Measurements from ENCODE around the gene ITPRIP.

The ITPRIP gene

GRCh38 chr10:104325436-104326435 is 12.5 kb downstream of the ITPRIP start:
- no peak for DNase-seq (ENCODE audit: low read depth in 2 of 2)

DNA sequence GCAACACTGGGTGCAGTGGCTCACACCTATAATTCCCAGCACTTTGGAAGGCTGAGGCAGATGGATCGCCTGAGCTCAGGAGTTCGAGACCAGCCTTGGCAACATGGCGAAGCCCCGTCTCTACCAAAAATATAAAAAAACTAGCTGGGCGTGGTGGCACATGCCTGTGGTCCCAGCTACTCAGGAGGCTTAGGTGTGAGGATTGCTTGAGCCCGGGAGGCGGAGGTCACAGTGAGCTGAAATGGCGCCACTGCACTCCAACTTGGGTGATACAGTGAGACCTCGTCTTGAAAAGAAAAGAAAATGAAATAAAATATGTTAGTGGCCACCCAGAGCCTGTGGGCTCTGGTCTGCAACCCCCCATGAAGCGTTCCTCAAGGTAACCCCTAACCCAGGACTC is 13.3 kb downstream of the ITPRIP start:
- no peak for DNase-seq (ENCODE audit: low read depth in 2 of 2)

DNA sequence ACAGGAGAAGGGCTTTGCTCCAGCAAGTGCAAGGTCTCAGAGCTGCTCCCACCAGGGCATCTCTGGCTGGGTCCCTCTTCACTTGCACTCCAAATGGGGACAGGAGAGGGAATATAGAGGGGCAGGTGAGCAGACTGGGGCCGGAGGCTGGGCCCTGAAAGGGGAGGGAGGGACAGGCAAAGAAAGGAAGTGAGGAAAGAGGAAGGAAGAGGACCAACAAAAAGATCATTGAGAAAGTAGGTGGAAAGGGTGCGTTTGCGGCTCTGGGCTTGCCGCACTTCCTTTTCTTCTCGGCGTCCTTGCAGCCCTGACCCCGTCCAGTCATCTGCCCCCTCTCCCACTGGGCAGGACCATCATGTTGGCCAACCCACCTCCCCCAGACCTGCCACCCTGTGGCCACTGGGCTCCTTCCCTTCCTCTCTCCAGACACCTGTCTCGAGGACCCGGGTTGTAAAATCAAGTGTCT is 14.0 kb downstream of the ITPRIP start:
- DNase-seq (ENCODE audit: low read depth in 2 of 2): no peak

DNA sequence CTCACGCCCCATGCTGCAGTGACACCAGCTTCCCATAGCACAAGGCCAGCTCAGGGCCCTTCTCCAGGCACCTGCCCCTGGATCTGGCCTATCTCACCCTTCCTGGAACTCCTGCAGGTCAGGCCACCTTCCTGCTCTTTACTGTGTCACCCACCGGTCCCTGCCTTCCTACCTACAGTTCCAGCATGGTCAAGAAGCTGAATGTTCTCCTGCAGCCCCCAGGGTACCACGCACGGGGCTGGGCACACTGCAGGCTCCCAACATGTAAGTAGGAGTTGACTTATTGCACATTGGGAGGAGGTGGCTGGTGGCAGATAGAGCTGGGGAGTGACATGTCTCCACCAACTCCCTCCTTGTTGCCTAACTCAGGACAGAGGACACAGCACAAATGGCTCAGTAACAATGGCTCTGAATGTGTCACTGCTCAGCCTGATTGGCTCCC is 14.5 kb downstream of the ITPRIP start:
- DNase-seq (ENCODE audit: low read depth in 2 of 2): no peak

DNA sequence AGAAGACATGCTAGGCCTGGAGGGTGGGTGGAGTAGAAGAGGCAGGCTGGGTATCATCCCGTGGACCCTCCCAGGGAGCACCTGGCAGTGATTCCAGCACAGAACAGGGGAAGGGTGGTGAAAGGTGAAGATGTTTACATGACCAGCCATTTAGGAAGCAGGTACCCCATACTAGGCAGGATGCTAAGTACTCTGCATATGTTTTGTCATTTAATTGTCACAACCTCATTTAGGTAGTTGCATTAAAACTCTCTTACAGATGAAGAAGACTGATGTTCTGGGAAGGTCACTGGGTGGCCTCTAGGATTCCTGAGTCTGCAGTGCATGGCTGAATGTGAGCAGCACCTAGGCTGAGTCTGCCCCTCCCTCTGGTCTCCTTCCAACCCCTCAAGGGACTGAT is 15.2 kb downstream of the ITPRIP start:
- no peak for DNase-seq (ENCODE audit: low read depth in 2 of 2)

- DNase-seq (ENCODE audit: low read depth in 2 of 2): no peak
Measured at GRCh38 chr10:104322416-104322782, 15.9 kb downstream of the ITPRIP start.

- DNase-seq (ENCODE audit: low read depth in 2 of 2): no peak
Measured at GRCh38 chr10:104321725-104322415, 16.4 kb downstream of the ITPRIP start.

- no peak for DNase-seq (ENCODE audit: low read depth in 2 of 2)
Measured at GRCh38 chr10:104321226-104321625, 17.0 kb downstream of the ITPRIP start.

- DNase-seq (ENCODE audit: low read depth in 2 of 2): no peak
Measured at GRCh38 chr10:104318810-104319741, 19.2 kb downstream of the ITPRIP start.

- no peak for DNase-seq (ENCODE audit: low read depth in 2 of 2)
Measured at GRCh38 chr10:104318326-104318725, 19.9 kb downstream of the ITPRIP start.

- DNase-seq (ENCODE audit: low read depth in 2 of 2): no peak
Measured at GRCh38 chr10:104317726-104318299, 20.5 kb downstream of the ITPRIP start.

DNA sequence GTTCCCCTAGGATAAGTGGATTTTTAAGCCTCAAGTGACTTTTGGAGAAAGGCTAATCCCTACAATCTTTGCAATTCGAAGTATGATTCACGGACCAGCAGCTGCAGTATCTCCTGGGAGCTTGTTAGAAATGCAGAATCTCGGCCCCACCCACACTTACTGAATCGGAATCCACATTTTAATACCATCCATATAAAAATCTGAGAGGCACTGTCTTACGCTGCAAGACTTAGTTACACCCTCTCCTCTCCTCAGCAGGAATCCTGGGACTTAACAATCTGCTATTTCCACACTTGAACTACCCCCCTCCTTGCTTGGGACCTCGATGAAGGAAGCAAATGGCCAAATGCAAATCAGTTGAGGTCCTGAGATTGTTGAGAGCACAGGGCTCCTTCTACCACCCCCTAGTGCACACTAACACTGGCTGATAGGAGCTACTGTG is 21.0 kb downstream of the ITPRIP start:
- DNase-seq (ENCODE audit: low read depth in 2 of 2): no peak

DNA sequence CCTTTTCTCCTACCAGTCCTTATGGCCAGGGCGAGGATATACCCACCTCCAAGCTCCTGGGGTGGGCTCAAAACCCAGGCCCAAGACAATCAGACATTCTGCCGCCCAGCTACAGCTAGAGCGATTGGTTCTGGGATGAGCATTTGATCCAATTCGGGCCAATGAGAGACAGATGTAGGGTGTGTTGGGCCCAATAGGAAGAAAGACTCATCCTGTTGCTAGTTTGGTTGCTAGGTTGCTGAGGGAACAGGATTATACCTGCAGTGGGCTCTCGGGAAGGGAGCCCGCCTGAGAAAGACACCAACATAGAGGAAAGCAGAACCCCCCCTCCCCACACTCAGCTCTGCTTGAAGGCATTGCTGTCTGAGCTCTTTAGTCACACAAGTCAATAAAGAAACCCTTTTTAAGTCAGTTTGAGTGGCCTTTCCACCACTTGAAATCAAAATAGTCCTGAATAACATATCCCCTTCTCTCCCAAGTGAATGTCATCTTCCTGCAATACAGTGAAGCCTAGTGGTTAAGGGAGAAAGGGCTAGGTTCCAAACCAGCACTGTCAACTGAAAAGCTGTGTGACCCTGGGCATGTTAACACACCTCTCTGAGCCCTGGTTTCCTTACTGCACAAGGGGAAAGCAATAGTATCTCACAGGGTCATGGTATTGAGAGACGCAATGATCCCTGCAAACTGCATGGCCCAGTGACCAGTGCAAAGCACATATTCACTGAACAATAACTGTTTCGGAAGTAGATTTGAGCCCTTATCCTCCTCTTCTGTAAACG is 21.8 kb downstream of the ITPRIP start:
- no peak for DNase-seq (ENCODE audit: low read depth in 2 of 2)

DNA sequence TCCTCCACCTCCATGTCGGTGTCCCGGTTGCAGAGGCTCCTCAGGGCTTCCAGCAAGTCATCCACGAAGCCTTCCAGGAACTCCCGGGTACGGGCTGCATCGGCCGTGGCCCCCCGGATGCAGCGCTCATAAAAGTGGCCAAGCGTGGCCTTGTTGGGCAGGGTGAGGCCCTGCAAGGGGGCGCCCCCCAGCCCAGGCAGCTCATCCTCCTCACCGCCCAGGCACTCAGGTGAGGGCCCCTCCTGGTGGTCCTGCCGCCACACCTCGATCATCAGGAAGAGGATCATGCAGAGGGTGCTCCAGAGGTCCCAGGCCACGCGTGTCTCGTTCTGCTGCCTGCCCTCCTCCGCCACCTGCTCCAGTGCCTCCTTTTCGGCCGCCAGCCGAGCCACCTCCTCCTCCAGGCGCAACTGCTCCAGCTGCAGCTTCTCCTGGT is 22.8 kb downstream of the ITPRIP start:
- no peak for DNase-seq (ENCODE audit: low read depth in 2 of 2)

- DNase-seq (ENCODE audit: low read depth in 2 of 2): no peak
Measured at GRCh38 chr10:104314591-104315485, 23.4 kb downstream of the ITPRIP start.

DNA sequence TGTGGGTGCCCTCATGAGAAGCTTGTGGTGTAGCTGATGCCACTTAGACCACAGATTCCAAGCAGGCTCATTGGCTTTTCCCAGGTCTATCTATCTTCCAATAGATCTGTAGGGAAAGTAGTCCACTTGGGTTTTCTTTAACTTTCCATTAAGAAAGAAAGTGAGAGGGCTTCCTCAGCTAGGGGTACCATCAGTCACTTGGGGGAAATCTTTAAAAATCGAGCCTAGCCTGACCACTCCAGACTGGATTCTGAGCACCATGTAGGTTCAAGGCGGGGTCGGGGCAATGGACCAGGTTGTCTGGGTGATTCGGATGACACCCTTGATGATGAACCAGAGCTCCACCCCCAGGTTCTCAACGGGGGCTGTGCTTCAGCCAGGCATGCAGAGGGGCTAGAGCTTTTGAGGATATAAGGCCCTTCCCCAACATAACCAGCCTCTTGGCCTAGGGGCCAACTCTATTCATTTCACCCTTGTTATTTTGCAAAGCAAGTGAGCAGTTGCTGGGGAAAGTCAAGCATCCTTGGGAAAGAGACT is 27.0 kb downstream of the ITPRIP start:
- DNase-seq (ENCODE audit: low read depth in 2 of 2): no peak

GRCh38 chr10:104309980-104310978 is 28.0 kb downstream of the ITPRIP start:
- no peak for DNase-seq (ENCODE audit: low read depth in 2 of 2)

DNA sequence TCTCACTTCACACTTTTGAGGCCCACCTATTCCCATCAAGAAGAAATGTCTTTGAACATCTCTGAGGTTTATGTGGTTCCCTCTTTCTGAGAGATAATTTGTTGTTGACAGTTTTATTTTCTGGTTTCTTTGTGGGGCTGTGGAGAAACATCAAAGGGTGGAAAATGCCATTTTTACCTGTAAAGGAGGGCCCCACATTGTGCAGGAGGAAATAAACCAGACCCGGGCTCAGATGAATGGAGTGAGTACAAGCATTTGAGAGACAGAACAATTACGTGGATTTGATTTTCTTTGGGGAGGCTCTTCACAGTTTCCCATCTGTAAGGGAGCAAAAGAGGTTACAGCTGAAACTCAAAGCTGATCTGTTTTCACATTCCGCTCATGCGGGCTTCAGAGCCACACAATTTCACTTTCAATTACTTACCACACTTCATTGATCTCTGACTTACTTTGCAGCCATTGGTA is 29.8 kb downstream of the ITPRIP start:
- DNase-seq (ENCODE audit: low read depth in 2 of 2): no peak
